Endothelial cell of umbilical vein (primary cell): ENCODE measurements around the gene ZIC3. TPM values are rescaled to one million over a fixed set of nuclear protein-coding genes. Genes with fewer than 3 reads are reported as not detected.

Experiments
- BruUV-seq: library from RNA; stranded (reverse); fragments of 400-500 nt; replicated peaks from 2 replicates; lab custom pipeline; 2021; lab: Mats Ljungman, UMichigan
- CTCF ChIA-PET: fragments of 300-600, 350-600 bp; sonication (Branson Sonifier 250); formaldehyde crosslinking; loops from one replicate; lab custom pipeline; 2021; ENCODE audit warnings: antibody characterized with exemption, inconsistent platforms; lab: Charles Lee
- POLR2A ChIA-PET: fragments of 300-600, 350-600 bp; sonication (Branson Sonifier 250); formaldehyde crosslinking; loops from one replicate; lab custom pipeline; 2021; ENCODE audit warnings: antibody characterized with exemption, inconsistent platforms; lab: Charles Lee
- DNase-seq: peaks from one replicate; pipeline ENCODE4 v3.0.0-alpha.2; 2011; ENCODE audit warnings: low read depth, low spot score
- FAIRE-seq: peaks from 2 replicates; lab custom pipeline; 2011; peaks lifted over from hg19 to GRCh38; lab: Jason Lieb, UNC
- H2AFZ ChIP-seq: 2 replicates; pipeline ENCODE4 v1.6.0; 2012; ENCODE audit warnings: low read depth, low read length, control low read depth, inconsistent platforms
- H3K27ac ChIP-seq: 2 replicates; pipeline ENCODE4 v1.5.1; 2011; ENCODE audit warnings: low read depth, mild to moderate bottlenecking, control low read depth, low read length, moderate library complexity; ENCODE audit not compliant: insufficient read depth
- H3K27me3 ChIP-seq, 2 experiments: 2 replicates each; pipeline versions ENCODE4 v1.6.0 to v1.6.1; 2011; ENCODE audit warnings: low read length in 2 of 2, mixed read lengths in 1 of 2; ENCODE audit not compliant: control insufficient read depth in 2 of 2, insufficient read depth in 2 of 2
- H3K36me3 ChIP-seq, 2 experiments: 2 replicates in 1 of 2; 3 replicates in 1 of 2; pipeline ENCODE4 v1.5.1; 2011; ENCODE audit warnings: low read length in 2 of 2, mild to moderate bottlenecking in 1 of 2, moderate library complexity in 1 of 2; ENCODE audit not compliant: control insufficient read depth in 2 of 2, insufficient read depth in 2 of 2; ENCODE audit errors: extremely low read depth in 1 of 2
- H3K4me1 ChIP-seq: 3 replicates; pipeline ENCODE4 v1.5.1; 2011; ENCODE audit warnings: mild to moderate bottlenecking, low read length; ENCODE audit not compliant: control insufficient read depth, insufficient read depth; ENCODE audit errors: extremely low read depth
- H3K4me2 ChIP-seq: 2 replicates; pipeline ENCODE4 v1.6.1; 2011; ENCODE audit warnings: low read length, control low read depth, mixed read lengths; ENCODE audit not compliant: insufficient read depth
- H3K4me3 ChIP-seq, 3 experiments: fragments of 200-600 bp in 1 of 3; sonication (generic), shearing (Covaris generic) in 1 of 3; replicated peaks in 1 of 3; 2 replicates each; pipeline ENCODE4 v1.5.1; 2011 to 2016; ENCODE audit warnings: control low read depth in 3 of 3, low read length in 3 of 3, mild to moderate bottlenecking in 2 of 3, inconsistent platforms in 1 of 3, low read depth in 1 of 3, moderate library complexity in 1 of 3; ENCODE audit not compliant: insufficient read depth in 1 of 3
- H3K79me2 ChIP-seq: 2 replicates; pipeline ENCODE4 v1.6.0; 2012; ENCODE audit warnings: low read length, inconsistent platforms; ENCODE audit not compliant: control insufficient read depth, insufficient read depth
- H3K9ac ChIP-seq: replicated peaks from 2 replicates; pipeline ENCODE3; 2011; ENCODE audit warnings: low read length, control low read depth; ENCODE audit not compliant: insufficient read depth; ENCODE audit errors: extremely low read depth
- H3K9me1 ChIP-seq: replicated peaks from 3 replicates; pipeline ENCODE4 v1.6.0; 2011; ENCODE audit warnings: mild to moderate bottlenecking, low read length; ENCODE audit not compliant: control insufficient read depth, insufficient read depth; ENCODE audit errors: extremely low read depth
- H3K9me3 ChIP-seq: replicated peaks from 2 replicates; pipeline ENCODE4 v1.5.1; 2012; ENCODE audit warnings: low read length, inconsistent platforms; ENCODE audit not compliant: control insufficient read depth, insufficient read depth
- H4K20me1 ChIP-seq: replicated peaks from 2 replicates; pipeline ENCODE3; 2011; ENCODE audit warnings: mild to moderate bottlenecking, low read length; ENCODE audit not compliant: control insufficient read depth, insufficient read depth; ENCODE audit errors: extremely low read depth
- CTCF ChIP-seq, 2 donors: IDR thresholded peaks; 1 replicate in 1 of 2; 2 replicates in 1 of 2; pipeline ENCODE4 v1.5.1; 2011; ENCODE audit warnings: low read length in 2 of 2, mild to moderate bottlenecking in 2 of 2, moderate library complexity in 2 of 2, control low read depth in 1 of 2, inconsistent platforms in 1 of 2, low read depth in 1 of 2; ENCODE audit not compliant: insufficient read depth in 1 of 2; ENCODE audit errors: extremely low read depth in 1 of 2
- EZH2 ChIP-seq: IDR thresholded peaks from 2 replicates; pipeline ENCODE4 v1.6.1; 2012; ENCODE audit warnings: borderline replicate concordance, low read depth, mild to moderate bottlenecking, moderate library complexity, low read length, inconsistent platforms; ENCODE audit not compliant: severe bottlenecking
- FOS ChIP-seq: IDR thresholded peaks from 2 replicates; pipeline ENCODE4 v1.6.1; 2011; ENCODE audit warnings: mild to moderate bottlenecking, low read length, moderate library complexity, borderline replicate concordance; ENCODE audit not compliant: insufficient read depth
- JUN ChIP-seq: IDR thresholded peaks from 2 replicates; pipeline ENCODE4 v1.6.1; 2011; ENCODE audit warnings: borderline replicate concordance, low read depth; ENCODE audit not compliant: insufficient read length, insufficient read depth
- MYC ChIP-seq: IDR thresholded peaks from one replicate; pipeline ENCODE4 v1.6.1; 2011; ENCODE audit warnings: mild to moderate bottlenecking, low read depth, low read length
- POLR2A ChIP-seq: IDR thresholded peaks from 2 replicates; pipeline ENCODE4 v1.6.1; 2012; ENCODE audit warnings: low read depth, mild to moderate bottlenecking, control low read depth, low read length
- POLR2AphosphoS5 ChIP-seq: IDR thresholded peaks from 2 replicates; pipeline ENCODE4 v1.6.1; 2012; ENCODE audit warnings: low read depth, mild to moderate bottlenecking, control low read depth, low read length, moderate library complexity; ENCODE audit not compliant: insufficient read depth
- dilution Hi-C: fragments of 300-500 bp; cut with MboI; formaldehyde crosslinking; loops from one replicate; pipeline ENCODE4 v1.15.0; 2019; ENCODE audit warnings: low sequenced_read_pairs; ENCODE audit not compliant: extremely low pct_ligation_motif_present
- intact Hi-C: fragments of 100-400 bp; cut with micrococcal nuclease; formaldehyde crosslinking; loops from one replicate; pipeline ENCODE4 v1.10.0; 2022
- polyA plus RNA-seq, 4 experiments: library from polyadenylated mRNA; depleted of rRNA in 3 of 4; stranded (reverse) in 3 of 4; unstranded in 1 of 4; fragments of >200 nt; gene quantifications; 2 replicates each; pipeline versions ENCODE4 v1.2.1 to v1.2.3, GENCODE V29; 2011 to 2012; ENCODE audit warnings: missing spikeins in 1 of 4
- total RNA-seq: library from RNA; stranded (reverse); gene quantifications from 2 replicates; pipeline ENCODE4 v1.2.3, GENCODE V29; 2021

The ZIC3 gene
- total and polyA plus RNA-seq, 2 donors (not counting 3 experiments of a cell fraction or from before 2014, with no cell fraction given), result not detected

- DNase-seq, result no peak
- no peak overlapping the region for H3K9ac ChIP-seq
- POLR2A ChIA-PET, result no interaction called here
Measured at GRCh38 chrX:137519459-137519858, 46.5 kb upstream of the ZIC3 start.

More at GRCh38 chrX:137519459-137519858, 46.5 kb upstream of the ZIC3 start:
- no peak overlapping the region for H2AFZ ChIP-seq
- H3K4me3 ChIP-seq, result no peak overlapping the region
- H3K9me1 ChIP-seq, result no peaks in the 10 kb centered on the region
- H3K9me3 ChIP-seq, result no peaks in the 10 kb centered on the region
- no peak overlapping the region for H3K27ac ChIP-seq
- H3K79me2 ChIP-seq, result no peaks in the 10 kb centered on the region
- intact Hi-C loops, result no loop called here
- dilution Hi-C loops, result no loop called here
- H3K4me2 ChIP-seq, result no peak overlapping the region
- no TSS peak for BruUV-seq
- TF ChIP-seq EZH2, result no peak
- no peak for TF ChIP-seq MYC
- TF ChIP-seq JUN, result no peak
- TF ChIP-seq CTCF (IDR thresholded peaks at IDR 0.05; ENCODE audit: extremely low read depth in 1 of 2, insufficient read depth in 1 of 2, low read depth in 1 of 2, low read length in 2 of 2), result no peak
- no peak for TF ChIP-seq POLR2A
- TF ChIP-seq FOS, result no peak
- no peak for TF ChIP-seq POLR2AphosphoS5
- H3K27me3 ChIP-seq, result no peaks in the 10 kb centered on the region
- no peaks in the 10 kb centered on the region for H3K4me1 ChIP-seq
- no peak for FAIRE-seq
- CTCF ChIA-PET, result no interaction called here
- no peaks in the 10 kb centered on the region for H4K20me1 ChIP-seq
- no peaks in the 10 kb centered on the region for H3K36me3 ChIP-seq
